ENCODE data around the gene MCM6.

- TF ChIP-seq RAD21 (IDR thresholded peaks at IDR 0.05; ENCODE audit: low read depth) (no peak), TCF7L2 (IDR thresholded peaks at IDR 0.05; ENCODE audit: borderline replicate concordance, extremely low read depth, insufficient read depth, insufficient read length) (no peak), ELF1 (IDR thresholded peaks at IDR 0.05; ENCODE audit: borderline replicate concordance, low read depth) (no peak), YY1 (IDR thresholded peaks at IDR 0.05; ENCODE audit: extremely low read depth, insufficient replicate concordance, low read depth, low read length) (no peak), SP1 (IDR thresholded peaks at IDR 0.05; ENCODE audit: low read depth) (no peak), POLR2AphosphoS5 (IDR thresholded peaks at IDR 0.05; ENCODE audit: low read depth, low read length) (no peak)
- TF ChIP-seq, protein P1, sequence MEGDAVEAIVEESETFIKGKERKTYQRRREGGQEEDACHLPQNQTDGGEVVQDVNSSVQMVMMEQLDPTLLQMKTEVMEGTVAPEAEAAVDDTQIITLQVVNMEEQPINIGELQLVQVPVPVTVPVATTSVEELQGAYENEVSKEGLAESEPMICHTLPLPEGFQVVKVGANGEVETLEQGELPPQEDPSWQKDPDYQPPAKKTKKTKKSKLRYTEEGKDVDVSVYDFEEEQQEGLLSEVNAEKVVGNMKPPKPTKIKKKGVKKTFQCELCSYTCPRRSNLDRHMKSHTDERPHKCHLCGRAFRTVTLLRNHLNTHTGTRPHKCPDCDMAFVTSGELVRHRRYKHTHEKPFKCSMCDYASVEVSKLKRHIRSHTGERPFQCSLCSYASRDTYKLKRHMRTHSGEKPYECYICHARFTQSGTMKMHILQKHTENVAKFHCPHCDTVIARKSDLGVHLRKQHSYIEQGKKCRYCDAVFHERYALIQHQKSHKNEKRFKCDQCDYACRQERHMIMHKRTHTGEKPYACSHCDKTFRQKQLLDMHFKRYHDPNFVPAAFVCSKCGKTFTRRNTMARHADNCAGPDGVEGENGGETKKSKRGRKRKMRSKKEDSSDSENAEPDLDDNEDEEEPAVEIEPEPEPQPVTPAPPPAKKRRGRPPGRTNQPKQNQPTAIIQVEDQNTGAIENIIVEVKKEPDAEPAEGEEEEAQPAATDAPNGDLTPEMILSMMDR (IDR thresholded peaks at IDR 0.05 in 2 of 3, conservative IDR thresholded peaks at IDR 0.05 in 1 of 3; ENCODE audit: borderline replicate concordance in 1 of 3, insufficient read depth in 1 of 3, low read depth in 2 of 3, low read length in 2 of 3) = no peak
- TF ChIP-seq, protein P2, sequence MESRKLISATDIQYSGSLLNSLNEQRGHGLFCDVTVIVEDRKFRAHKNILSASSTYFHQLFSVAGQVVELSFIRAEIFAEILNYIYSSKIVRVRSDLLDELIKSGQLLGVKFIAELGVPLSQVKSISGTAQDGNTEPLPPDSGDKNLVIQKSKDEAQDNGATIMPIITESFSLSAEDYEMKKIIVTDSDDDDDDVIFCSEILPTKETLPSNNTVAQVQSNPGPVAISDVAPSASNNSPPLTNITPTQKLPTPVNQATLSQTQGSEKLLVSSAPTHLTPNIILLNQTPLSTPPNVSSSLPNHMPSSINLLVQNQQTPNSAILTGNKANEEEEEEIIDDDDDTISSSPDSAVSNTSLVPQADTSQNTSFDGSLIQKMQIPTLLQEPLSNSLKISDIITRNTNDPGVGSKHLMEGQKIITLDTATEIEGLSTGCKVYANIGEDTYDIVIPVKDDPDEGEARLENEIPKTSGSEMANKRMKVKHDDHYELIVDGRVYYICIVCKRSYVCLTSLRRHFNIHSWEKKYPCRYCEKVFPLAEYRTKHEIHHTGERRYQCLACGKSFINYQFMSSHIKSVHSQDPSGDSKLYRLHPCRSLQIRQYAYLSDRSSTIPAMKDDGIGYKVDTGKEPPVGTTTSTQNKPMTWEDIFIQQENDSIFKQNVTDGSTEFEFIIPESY (IDR thresholded peaks at IDR 0.05; ENCODE audit: extremely low read depth, insufficient replicate concordance, low read length) = no peak
These were observed 44.9 kb downstream of the MCM6 start for GRCh38 chr2:135831180-135831812.

All from HCT116 (cell line).